SKM-1 treated with dmso at 0.1 percent for 144 hours (cell line): ENCODE results near the gene SUSD4.
A peak's percentile ranks its signal among the peaks of the same experiment; 100 is the strongest.
"Not testable (repeated sequence)": the region's sequence is repeated elsewhere in the genome, so short reads cannot be mapped to it uniquely, and the experiment has no call there.

ENCODE experiments used
- DNase-seq: peaks from one replicate; lab custom pipeline; 2025; ENCODE audit not compliant: unreplicated experiment; lab: John Stamatoyannopoulos, UW

The SUSD4 gene

GRCh38 chr1:223299553-223299952, 64.4 kb downstream of the SUSD4 start:
- no peak for DNase-seq

- DNase-seq = no peak
These were observed 65.3 kb downstream of the SUSD4 start for GRCh38 chr1:223298701-223299100.

GRCh38 chr1:223297800-223298199, 66.2 kb downstream of the SUSD4 start:
- no peak for DNase-seq

- DNase-seq = no peak
These were observed 72.2 kb downstream of the SUSD4 start for GRCh38 chr1:223291796-223292195.

- DNase-seq = no peak
These were observed 73.6 kb downstream of the SUSD4 start for GRCh38 chr1:223290397-223290796.

- DNase-seq = no peak
These were observed 74.4 kb downstream of the SUSD4 start for GRCh38 chr1:223289621-223290020.

- no peak for DNase-seq
These were observed 75.2 kb downstream of the SUSD4 start for GRCh38 chr1:223288826-223289225.

- DNase-seq = no peak
These were observed 78.5 kb downstream of the SUSD4 start for GRCh38 chr1:223285452-223285851.

GRCh38 chr1:223283697-223284096, 80.3 kb downstream of the SUSD4 start:
- DNase-seq = not testable (repeated sequence)

GRCh38 chr1:223278311-223278710, 85.7 kb downstream of the SUSD4 start:
- DNase-seq = not testable (repeated sequence)

- DNase-seq = no peak
These were observed 87.9 kb downstream of the SUSD4 start for GRCh38 chr1:223276029-223276428.

- no peak for DNase-seq
These were observed 90.5 kb downstream of the SUSD4 start for GRCh38 chr1:223273511-223273910.

GRCh38 chr1:223271085-223271781, 92.7 kb downstream of the SUSD4 start:
- no peak for DNase-seq

GRCh38 chr1:223270155-223270554, 93.8 kb downstream of the SUSD4 start:
- no peak for DNase-seq

GRCh38 chr1:223269006-223269405, 95.0 kb downstream of the SUSD4 start:
- DNase-seq = no peak

GRCh38 chr1:223266632-223267172, 97.3 kb downstream of the SUSD4 start:
- DNase-seq = no peak

- no peak for DNase-seq
These were observed 98.7 kb downstream of the SUSD4 start for GRCh38 chr1:223264983-223265908.

GRCh38 chr1:223264529-223264928, 99.4 kb downstream of the SUSD4 start:
- DNase-seq = no peak

- no peak for DNase-seq
These were observed 102.1 kb downstream of the SUSD4 start for GRCh38 chr1:223261914-223262313.

GRCh38 chr1:223260712-223261111, 103.3 kb downstream of the SUSD4 start:
- DNase-seq = no peak

- no peak for DNase-seq
These were observed 104.5 kb downstream of the SUSD4 start for GRCh38 chr1:223259462-223259861.

- DNase-seq = peak; percentile 34
These were observed 105.2 kb downstream of the SUSD4 start for GRCh38 chr1:223258751-223259198.
